Suprapubic skin (tissue), 4 donors: ENCODE results near the gene MBP.

ENCODE experiments used
- CTCF ChIP-seq, 2 donors: fragments of 200-600 bp in 1 of 2; fragments of 450-650 bp in 1 of 2; sonication (generic) in 1 of 2; IDR thresholded peaks; one replicate each; pipeline ENCODE4 v1.5.1; 2016 to 2019; ENCODE audit warnings: antibody characterized with exemption in 2 of 2, mild to moderate bottlenecking in 1 of 2, moderate library complexity in 1 of 2
- EP300 ChIP-seq: sonication (generic); formaldehyde crosslinking; IDR thresholded peaks from one replicate; pipeline ENCODE4 v1.6.1; 2017; ENCODE audit warnings: antibody characterized with exemption
- POLR2A ChIP-seq, 2 donors: fragments of 450-650 bp; IDR thresholded peaks; one replicate each; pipeline ENCODE4 v1.6.1; 2017; ENCODE audit warnings: antibody characterized with exemption in 2 of 2, mild to moderate bottlenecking in 2 of 2, moderate library complexity in 2 of 2
- POLR2AphosphoS5 ChIP-seq, 3 donors: sonication (generic); formaldehyde crosslinking; IDR thresholded peaks; one replicate each; pipeline ENCODE4 v1.6.1; 2017; ENCODE audit warnings: antibody characterized with exemption in 3 of 3

DNA sequence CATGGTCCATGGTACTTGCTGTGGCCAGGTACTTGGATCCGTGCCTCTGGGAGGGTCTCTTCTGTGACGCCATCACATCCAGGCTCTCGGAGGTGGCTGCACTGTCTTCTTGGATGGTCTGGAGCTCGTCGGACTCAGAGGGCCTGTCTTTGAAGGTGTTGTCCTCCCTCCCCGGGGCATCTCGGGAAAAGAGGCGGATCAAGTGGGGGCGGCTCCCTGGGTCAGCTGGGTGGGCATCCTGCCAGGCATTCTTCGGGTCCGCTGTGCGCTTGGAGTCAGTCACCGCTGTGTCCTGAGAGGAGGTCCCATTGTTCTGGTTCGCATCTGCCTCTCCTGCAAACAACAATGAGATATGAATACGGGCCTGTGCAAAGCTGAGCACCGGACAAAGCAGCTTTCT lies 115.6 kb downstream of the MBP start:
- TF ChIP-seq CTCF (IDR thresholded peaks at IDR 0.05), result no peak
- no peak for TF ChIP-seq POLR2A (IDR thresholded peaks at IDR 0.05)
- no peak for TF ChIP-seq POLR2AphosphoS5 (IDR thresholded peaks at IDR 0.05)
- TF ChIP-seq EP300, result no peak
